ENCODE results near the gene HTRA2. TPM values are rescaled to one million over a fixed set of nuclear protein-coding genes. Genes with fewer than 3 reads are reported as not detected.
"Not testable (repeated sequence)": the region's sequence is repeated elsewhere in the genome, so short reads cannot be mapped to it uniquely, and the experiment has no call there.

The HTRA2 gene
- total RNA-seq, 1 experiment from 2014 or later = 46.3 TPM

DNA sequence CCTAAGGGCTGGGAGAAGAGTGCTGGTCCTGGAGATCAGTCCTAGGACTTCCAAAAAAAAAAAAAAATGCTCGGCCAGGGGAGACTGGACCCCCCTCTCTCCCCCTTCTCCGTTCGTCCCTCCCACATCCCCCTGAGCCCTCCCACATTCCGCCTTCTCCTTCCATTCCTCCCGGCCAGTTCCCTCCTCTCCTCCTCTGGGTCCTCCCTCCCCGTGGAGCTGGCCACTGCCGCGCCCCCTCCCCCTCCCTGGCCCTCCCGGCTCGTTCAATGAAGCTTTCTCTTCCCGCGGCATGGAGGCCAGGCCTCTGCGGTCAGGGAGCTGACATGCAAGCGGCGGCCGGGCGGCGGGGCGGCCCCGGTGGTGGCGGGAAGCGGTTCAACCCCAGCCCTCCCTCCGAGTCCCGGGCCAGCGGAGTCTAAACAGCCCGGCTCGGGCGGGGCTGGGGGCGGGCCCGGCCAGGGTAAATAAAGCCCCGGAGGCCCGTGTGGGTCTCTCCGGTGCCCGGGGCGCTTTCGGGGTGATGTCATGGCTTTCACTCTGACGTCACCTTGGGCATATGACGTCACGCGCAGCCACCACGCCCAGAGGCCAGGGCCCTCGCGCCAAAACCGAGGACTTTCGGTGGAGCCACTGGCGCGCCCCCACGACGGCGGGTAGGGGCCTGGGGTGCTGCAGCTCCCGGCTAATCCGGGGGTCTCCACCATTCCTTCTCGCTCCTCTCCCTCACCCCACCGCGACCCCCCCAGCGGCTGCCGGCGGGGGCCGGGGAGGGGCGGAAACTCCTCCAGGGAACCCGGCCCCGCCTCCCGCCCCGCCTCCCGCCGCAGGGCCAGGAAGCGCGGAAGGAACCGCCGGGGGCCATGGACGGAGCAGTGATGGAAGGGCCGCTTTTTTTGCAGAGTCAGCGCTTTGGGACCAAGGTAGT is 24.4 kb downstream of the HTRA2 start, which contains the start of the genes DOK1 and LOXL3:
TSS of gene DOK1 (plus strand) at position 829 of the 928 bp plus-strand sequence. CDS start at position 864, 35 bp downstream.
TSS of gene LOXL3 (minus strand) at position 51 of the 928 bp plus-strand sequence. CDS start 1,308 bp downstream, outside the sequence.
- Histone ChIP-seq H3K9me3 (replicated peaks) (no peaks in the 10 kb centered on the region), H3K36me3 (no peaks in the 10 kb centered on the region), H3K4me3 (peak within 1 kb of the TSS; percentile 61), H3K27me3 (peaks cover 3% of the 10 kb centered on the region; the same call in 1 of the 2 replicates), H3K27ac (peak within 1 kb of the TSS; percentile 47; the same call in 1 of the 2 replicates), H3K4me1 (peaks cover 10% of the 10 kb centered on the region)
- DNase-seq = peak; percentile 81 to 83

DNA sequence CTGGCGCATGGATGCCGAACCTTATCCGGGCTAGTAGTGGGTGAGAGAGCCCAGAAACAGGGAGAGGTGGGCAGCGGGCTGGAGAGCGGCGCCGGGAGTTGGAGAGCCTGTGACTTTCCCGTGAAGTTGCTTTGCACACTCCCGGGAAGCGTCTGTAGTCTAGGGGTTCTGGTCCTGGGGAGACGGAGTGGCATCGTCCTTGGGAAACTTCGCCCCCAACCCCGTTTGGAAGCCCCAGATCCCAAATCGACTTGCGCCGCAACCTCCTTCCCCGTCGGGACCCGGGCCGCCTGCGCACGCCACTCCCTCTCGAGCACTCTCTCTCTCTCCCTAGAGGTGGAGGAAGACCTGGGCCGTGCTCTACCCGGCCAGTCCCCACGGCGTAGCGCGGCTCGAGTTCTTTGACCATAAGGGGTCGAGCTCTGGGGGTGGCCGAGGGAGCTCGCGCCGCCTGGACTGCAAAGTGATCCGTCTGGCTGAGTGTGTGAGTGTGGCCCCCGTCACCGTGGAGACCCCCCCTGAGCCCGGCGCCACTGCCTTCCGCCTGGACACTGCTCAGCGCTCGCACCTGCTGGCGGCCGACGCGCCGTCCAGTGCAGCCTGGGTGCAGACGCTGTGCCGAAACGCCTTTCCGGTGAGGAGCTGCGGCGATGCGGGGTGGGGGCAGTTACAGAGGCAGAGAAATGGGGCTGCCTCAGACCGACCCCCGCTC is 25.2 kb downstream of the HTRA2 start:
- Histone ChIP-seq H3K4me1 (peaks cover 10% of the 10 kb centered on the region), H3K4me3 (peak overlapping the region; percentile 61), H3K27ac (no peak overlapping the region; the same call in 1 of the 2 replicates), H3K27me3 (peaks cover 7% of the 10 kb centered on the region), H3K9me3 (replicated peaks) (no peaks in the 10 kb centered on the region), H3K36me3 (no peaks in the 10 kb centered on the region)
- DNase-seq = no peak

DNA sequence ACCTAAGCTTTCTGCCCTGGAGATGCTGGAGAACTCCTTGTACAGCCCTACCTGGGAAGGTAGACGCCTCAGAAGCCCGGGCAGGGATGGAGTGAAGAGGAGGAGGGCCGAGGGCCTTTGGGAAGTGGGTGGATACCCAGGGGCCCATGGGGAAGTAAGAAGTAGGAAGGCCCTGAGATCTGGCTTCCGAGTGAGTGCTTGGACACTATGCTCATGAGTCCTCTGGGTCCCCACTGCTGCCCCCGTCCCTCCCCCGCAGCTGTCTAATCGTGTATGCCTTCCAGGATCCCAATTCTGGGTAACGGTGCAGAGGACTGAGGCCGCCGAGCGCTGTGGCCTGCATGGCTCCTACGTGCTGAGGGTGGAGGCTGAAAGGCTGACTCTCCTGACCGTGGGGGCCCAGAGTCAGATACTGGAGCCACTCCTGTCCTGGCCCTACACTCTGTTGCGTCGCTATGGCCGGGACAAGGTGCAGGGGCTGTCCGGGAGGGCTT is 25.9 kb downstream of the HTRA2 start:
- Histone ChIP-seq H3K27ac (no peak overlapping the region), H3K36me3 (no peaks in the 10 kb centered on the region), H3K4me1 (peaks cover 10% of the 10 kb centered on the region), H3K27me3 (peaks cover 14% of the 10 kb centered on the region), H3K4me3 (no peak overlapping the region), H3K9me3 (replicated peaks) (no peaks in the 10 kb centered on the region)
- no peak for DNase-seq

DNA sequence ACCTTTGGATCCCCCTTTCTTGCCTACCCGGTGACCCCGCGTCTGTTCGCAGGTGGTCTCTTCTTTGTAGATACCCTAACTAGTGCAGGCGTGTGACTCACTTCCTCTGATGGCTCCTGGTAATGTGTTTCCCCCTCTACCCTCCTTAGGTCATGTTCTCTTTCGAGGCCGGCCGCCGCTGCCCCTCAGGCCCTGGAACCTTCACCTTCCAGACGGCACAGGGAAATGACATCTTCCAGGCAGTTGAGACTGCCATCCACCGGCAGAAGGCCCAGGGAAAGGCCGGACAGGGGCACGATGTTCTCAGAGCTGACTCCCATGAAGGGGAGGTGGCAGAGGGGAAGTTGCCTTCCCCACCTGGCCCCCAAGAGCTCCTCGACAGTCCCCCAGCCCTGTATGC is 26.4 kb downstream of the HTRA2 start:
- DNase-seq = no peak
- no peak overlapping the region for H3K27ac ChIP-seq
- no peaks in the 10 kb centered on the region for H3K36me3 ChIP-seq
- no peaks in the 10 kb centered on the region for H3K9me3 ChIP-seq (replicated peaks)
- H3K4me1 ChIP-seq = peaks cover 9% of the 10 kb centered on the region
- H3K27me3 ChIP-seq = peaks cover 14% of the 10 kb centered on the region
- H3K4me3 ChIP-seq = no peak overlapping the region

DNA sequence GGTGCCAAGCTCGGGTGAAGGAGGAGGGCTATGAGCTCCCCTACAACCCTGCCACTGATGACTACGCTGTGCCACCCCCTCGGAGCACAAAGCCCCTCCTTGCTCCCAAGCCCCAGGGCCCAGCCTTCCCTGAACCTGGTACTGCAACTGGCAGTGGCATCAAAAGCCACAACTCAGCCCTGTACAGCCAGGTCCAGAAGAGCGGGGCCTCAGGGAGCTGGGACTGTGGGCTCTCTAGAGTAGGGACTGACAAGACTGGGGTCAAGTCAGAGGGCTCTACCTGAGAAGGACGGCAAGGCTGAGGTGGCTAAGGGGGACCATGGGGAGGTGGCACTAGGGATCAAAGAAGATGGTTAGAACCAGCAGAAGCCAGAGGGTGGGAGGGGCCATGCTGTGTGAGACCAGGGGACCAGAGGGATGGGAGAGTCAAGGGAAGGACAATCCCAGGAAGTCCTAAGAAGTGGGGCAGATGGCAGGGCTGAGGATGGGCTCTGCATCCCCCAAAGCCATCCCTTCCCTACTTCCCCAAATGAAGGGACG is 27.2 kb downstream of the HTRA2 start:
- no peak overlapping the region for H3K27ac ChIP-seq
- H3K9me3 ChIP-seq (replicated peaks) = no peaks in the 10 kb centered on the region
- H3K4me1 ChIP-seq = peaks cover 2% of the 10 kb centered on the region
- DNase-seq = no peak
- no peak overlapping the region for H3K4me3 ChIP-seq
- peaks cover 20% of the 10 kb centered on the region for H3K27me3 ChIP-seq
- no peaks in the 10 kb centered on the region for H3K36me3 ChIP-seq

DNA sequence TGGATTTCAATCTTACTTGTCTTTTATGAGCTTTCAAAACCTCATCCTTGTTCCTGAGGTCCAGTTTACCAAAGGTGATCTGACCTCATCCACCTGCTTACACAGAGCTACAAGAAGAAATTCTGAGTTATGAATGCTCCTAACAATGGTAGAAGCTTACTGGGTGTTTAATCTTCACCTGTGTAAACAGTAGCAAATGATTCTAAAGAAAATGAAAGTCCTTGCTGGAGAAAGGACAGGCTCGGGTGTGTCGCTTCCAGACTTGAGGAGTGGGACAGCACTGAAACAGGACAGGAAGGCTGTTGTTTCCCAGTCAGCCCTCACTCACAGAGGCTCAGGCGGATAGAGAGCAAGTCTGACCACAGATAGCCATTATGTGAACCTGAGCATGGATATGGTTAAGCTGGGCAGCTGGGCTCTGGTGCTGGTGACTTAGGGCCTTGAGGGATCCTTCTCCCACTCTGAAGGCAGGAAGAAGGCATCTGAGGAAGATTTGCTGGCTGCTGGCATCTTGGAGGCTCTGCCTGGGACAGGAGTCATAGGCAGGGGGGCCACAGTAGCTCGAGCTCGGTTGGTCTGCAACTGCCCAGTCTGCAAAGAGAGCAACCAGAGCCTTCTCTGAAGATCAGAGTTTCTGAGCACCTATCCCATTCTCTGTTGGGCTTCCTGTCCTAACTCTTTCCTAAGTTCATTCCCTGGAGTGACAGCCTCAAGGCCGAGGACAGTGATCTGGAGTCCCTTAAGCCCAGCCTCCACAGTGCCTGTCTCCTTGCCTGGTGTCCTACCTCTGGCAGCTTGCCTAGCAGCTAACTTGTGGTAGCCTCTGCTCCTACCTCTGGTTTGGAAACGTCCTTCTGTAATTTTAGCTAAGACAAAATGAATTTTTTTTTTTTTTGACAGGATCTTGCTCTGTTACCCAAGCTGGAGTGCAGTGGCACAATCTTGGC is 28.8 kb downstream of the HTRA2 start:
- Histone ChIP-seq H3K36me3 (no peaks in the 10 kb centered on the region), H3K27ac (no peak overlapping the region), H3K4me3 (no peak overlapping the region), H3K27me3 (peaks cover 31% of the 10 kb centered on the region), H3K4me1 (no peaks in the 10 kb centered on the region), H3K9me3 (replicated peaks) (no peaks in the 10 kb centered on the region)
- DNase-seq = no peak

DNA sequence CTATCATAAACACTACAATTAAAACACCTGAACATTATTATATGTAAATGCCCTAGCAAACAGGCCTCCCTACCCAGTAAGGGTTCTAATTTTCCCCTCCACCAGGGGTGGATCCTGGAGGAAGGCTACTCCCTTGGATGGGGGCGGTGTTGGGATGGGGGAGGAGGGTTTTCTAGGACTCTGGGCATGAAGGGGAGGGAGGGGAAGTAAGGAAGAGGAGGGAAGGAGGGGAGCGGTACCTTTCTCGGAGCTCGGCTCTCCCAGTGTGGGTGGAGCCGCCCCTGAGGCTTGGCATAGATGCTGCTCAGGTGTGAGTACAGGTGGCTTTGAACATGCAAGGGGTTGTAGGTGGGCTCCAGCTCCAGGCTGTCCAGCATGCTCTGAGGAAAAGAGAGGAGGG is 30.2 kb downstream of the HTRA2 start:
- Histone ChIP-seq H3K9me3 (replicated peaks) (no peaks in the 10 kb centered on the region), H3K27ac (no peak overlapping the region), H3K4me3 (no peak overlapping the region), H3K27me3 (peaks cover 31% of the 10 kb centered on the region), H3K36me3 (no peaks in the 10 kb centered on the region), H3K4me1 (no peaks in the 10 kb centered on the region)
- DNase-seq = no peak

DNA sequence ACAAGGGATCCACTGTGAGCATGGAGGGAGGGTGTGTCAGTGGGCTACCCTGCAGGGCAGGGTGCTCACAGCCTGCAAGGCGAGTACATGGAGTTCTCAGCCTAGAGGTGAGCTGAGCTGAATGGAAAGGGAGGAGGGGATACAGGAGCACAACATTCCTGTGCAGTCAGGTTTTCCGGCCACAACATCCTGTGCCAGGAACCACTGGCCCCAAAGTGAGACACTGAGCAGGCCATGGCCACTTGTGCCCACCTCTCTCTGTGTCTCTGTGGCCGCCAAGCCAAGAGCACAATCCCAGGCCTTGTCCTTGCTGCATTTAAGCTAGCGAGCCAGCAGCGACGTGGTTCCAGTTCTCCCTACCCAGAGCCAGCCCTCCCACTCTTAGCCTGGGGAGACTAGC is 30.9 kb downstream of the HTRA2 start:
- H3K4me3 ChIP-seq = no peak overlapping the region
- H3K36me3 ChIP-seq = no peaks in the 10 kb centered on the region
- no peak for DNase-seq
- H3K27me3 ChIP-seq = peaks cover 36% of the 10 kb centered on the region
- no peak overlapping the region for H3K27ac ChIP-seq
- no peaks in the 10 kb centered on the region for H3K4me1 ChIP-seq
- no peaks in the 10 kb centered on the region for H3K9me3 ChIP-seq (replicated peaks)

DNA sequence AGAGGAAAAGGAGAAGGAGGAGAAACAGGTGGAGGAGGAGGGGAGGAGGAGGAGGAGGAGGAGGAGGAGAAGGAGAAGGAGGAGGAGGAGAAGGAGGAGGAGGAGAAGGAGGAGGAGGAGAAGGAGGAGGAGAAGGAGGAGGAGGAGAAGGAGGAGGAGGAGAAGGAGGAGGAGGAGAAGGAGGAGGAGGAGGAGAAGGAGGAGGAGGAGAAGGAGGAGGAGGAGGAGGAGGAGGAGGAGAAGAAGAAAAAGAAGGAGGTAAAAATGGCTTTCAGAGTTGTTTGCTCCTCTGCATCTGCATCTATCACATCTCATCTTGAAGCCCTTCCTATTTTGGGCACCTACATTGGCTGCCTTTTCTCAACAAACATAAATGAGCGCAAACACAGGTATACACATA is 31.3 kb downstream of the HTRA2 start:
- H3K9me3 ChIP-seq (replicated peaks); H3K4me1 ChIP-seq; DNase-seq; H3K27ac ChIP-seq; H3K36me3 ChIP-seq; H3K4me3 ChIP-seq: not testable (repeated sequence)
- peaks cover 38% of the 10 kb centered on the region for H3K27me3 ChIP-seq

DNA sequence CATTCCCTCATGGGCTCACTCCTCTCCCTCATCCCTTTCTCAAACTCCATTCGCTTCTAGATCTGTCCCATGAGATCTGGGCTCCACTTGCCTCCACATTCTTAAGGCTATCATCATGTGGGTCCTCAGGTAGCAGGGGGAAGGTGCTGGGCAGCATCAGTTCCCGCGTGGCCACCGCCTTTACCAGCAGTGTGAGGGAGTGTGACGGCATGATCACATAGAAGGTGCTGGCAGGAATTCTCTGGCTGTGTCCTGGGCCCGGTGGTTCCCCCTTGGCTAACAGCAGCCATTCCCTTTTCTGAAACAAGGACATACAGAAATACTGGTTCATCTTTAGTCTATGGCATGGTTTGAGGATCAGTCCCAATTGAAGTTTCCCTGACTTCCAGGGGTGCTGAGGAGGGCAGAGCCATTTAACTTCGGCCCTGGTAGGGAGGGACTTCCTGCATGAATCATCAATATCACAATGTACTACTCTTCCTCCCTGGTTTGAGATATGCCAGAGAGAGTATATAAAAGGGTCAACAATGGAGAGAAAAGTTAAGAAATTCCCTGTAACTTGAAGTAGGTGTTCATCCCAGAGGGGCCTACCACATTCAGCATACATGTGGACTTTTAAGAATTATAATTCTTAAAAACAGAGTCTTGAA is 32.5 kb downstream of the HTRA2 start:
- no peak overlapping the region for H3K27ac ChIP-seq
- no peaks in the 10 kb centered on the region for H3K36me3 ChIP-seq
- no peaks in the 10 kb centered on the region for H3K9me3 ChIP-seq (replicated peaks)
- H3K27me3 ChIP-seq = peaks cover 43% of the 10 kb centered on the region
- no peaks in the 10 kb centered on the region for H3K4me1 ChIP-seq
- no peak for DNase-seq
- no peak overlapping the region for H3K4me3 ChIP-seq

DNA sequence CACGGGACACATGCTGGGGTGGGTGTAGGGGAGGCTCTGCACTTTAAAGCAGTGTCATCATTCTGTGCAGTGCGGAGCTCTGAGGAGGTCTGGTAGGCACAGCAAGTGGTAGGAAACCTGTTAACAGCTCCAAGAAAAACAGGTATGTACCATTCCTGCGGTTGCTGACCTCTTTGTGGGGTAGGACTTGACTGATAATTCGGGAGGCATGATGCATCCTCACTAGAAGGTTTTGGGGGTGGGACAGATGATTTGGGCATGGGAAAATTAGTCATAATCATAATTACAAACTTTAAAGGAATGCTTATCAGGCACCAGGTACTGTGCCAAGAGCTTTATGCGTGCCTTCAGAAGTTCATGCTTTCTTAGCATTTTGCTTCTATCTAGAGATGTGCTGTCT is 34.5 kb downstream of the HTRA2 start:
- H3K27ac ChIP-seq = no peak overlapping the region
- H3K4me1 ChIP-seq = no peaks in the 10 kb centered on the region
- H3K27me3 ChIP-seq = peaks cover 48% of the 10 kb centered on the region
- DNase-seq = no peak
- no peak overlapping the region for H3K4me3 ChIP-seq
- no peaks in the 10 kb centered on the region for H3K36me3 ChIP-seq
- no peaks in the 10 kb centered on the region for H3K9me3 ChIP-seq (replicated peaks)

DNA sequence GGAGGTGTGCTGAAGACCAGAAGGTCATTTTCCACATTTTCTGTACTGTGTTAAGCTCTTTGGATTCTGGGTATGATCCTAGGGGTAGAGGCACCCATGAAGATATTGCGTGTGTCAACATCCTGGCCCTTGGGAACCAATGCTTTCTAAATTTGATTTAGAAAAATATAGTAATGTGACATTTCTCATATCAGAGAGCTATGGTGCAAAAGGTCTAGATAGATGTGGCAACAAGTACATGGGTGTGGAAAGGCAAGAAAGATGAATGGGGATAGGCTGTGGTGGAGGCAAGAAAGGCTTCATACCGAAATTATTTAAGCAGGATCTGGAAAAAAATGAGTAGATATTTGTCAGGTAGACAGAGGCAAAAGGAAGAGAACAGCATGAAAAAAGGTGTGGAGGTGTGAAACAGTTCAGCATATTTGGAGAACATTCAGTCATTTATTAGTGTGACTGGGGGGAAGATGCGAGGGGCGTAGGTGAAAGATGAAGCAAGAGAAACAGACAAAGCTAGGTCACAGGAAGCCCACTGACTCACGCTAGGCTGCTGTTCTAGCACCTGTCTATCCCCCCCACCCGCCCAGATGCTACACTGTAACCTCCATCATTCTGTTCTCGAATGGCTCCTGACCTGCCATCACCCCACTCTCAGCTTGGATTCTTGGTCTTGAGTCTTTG is 36.5 kb downstream of the HTRA2 start:
- Histone ChIP-seq H3K4me3 (no peak overlapping the region), H3K36me3 (no peaks in the 10 kb centered on the region), H3K27ac (no peak overlapping the region), H3K4me1 (no peaks in the 10 kb centered on the region), H3K9me3 (replicated peaks) (no peaks in the 10 kb centered on the region), H3K27me3 (peaks cover 36% of the 10 kb centered on the region)
- DNase-seq = no peak

DNA sequence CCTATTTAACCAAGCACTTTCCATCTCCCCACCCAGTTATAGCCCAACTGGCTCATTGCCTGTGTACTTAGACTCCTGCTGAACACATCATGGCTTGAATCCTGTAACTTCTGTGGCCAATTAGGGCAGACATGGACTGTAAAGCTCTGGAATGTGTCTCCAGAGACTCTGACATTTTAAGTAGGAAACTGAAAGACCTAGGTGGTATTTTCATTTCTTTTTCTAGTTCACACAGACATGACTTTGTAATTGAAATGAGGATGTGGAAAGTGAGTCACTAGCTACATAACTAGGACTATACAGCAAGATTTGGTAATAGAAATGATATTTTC is 37.0 kb downstream of the HTRA2 start:
- Histone ChIP-seq H3K27me3 (peaks cover 32% of the 10 kb centered on the region), H3K4me3 (no peak overlapping the region), H3K27ac (no peak overlapping the region), H3K36me3 (no peaks in the 10 kb centered on the region), H3K9me3 (replicated peaks) (no peaks in the 10 kb centered on the region), H3K4me1 (no peaks in the 10 kb centered on the region)
- DNase-seq = no peak
